OCI-LY1 (cell line): Measurements from ENCODE around the gene MLH3.

Experiments
- H2AFZ ChIP-seq: fragments of 200-600 bp; sonication (generic), shearing (Covaris generic); 2 replicates; pipeline ENCODE4 v1.6.0; 2014; ENCODE audit warnings: antibody characterized with exemption, mild to moderate bottlenecking, low read length
- H3F3A ChIP-seq: fragments of 200-600 bp; sonication (generic), shearing (Covaris generic); 2 replicates; pipeline ENCODE4 v1.6.0; 2014; ENCODE audit warnings: mild to moderate bottlenecking, antibody characterized with exemption, low read length, moderate library complexity; ENCODE audit not compliant: insufficient read depth
- H3K27ac ChIP-seq: fragments of 200-600 bp; sonication (generic); 2 replicates; pipeline ENCODE4 v1.5.1; 2014; ENCODE audit warnings: low read length, mixed run types, mild to moderate bottlenecking, low read depth; ENCODE audit not compliant: poor library complexity, severe bottlenecking
- H3K27me3 ChIP-seq: fragments of 200-600 bp; sonication (generic); 2 replicates; pipeline ENCODE4 v1.6.0; 2014; ENCODE audit warnings: antibody characterized with exemption, mild to moderate bottlenecking, low read length, moderate library complexity; ENCODE audit not compliant: insufficient read depth
- H3K36me3 ChIP-seq: fragments of 200-600 bp; sonication (generic); 2 replicates; pipeline ENCODE4 v1.6.1; 2014; ENCODE audit warnings: mild to moderate bottlenecking, antibody characterized with exemption, low read length, moderate library complexity, mixed read lengths; ENCODE audit not compliant: insufficient read depth
- H3K4me1 ChIP-seq: fragments of 200-600 bp; sonication (generic); 2 replicates; pipeline ENCODE4 v1.5.1; 2014; ENCODE audit warnings: mild to moderate bottlenecking, low read length, moderate library complexity; ENCODE audit not compliant: insufficient read depth, severe bottlenecking
- H3K4me2 ChIP-seq: fragments of 200-600 bp; sonication (generic), shearing (Covaris generic); 2 replicates; pipeline ENCODE4 v1.6.1; 2014; ENCODE audit warnings: low read length
- H3K4me3 ChIP-seq: fragments of 200-600 bp; sonication (generic); 2 replicates; pipeline ENCODE4 v1.5.1; 2014; ENCODE audit warnings: low read length, low read depth, mild to moderate bottlenecking, mixed read lengths; ENCODE audit not compliant: poor library complexity, severe bottlenecking
- H3K79me2 ChIP-seq: fragments of 200-600 bp; shearing (Covaris generic); 2 replicates; pipeline ENCODE4 v1.6.1; 2016; ENCODE audit warnings: mixed run types, low read length, mixed read lengths; ENCODE audit not compliant: insufficient read depth
- H3K9ac ChIP-seq: fragments of 200-600 bp; sonication (generic), shearing (Covaris generic); 2 replicates; pipeline ENCODE4 v1.6.1; 2014; ENCODE audit warnings: mild to moderate bottlenecking, low read length, mixed read lengths
- H3K9me2 ChIP-seq: fragments of 200-600 bp; sonication (generic), shearing (Covaris generic); 2 replicates; pipeline ENCODE4 v1.6.1; 2014; ENCODE audit warnings: low read depth, mild to moderate bottlenecking, low read length, mixed read lengths
- H3K9me3 ChIP-seq: fragments of 200-600 bp; shearing (Covaris generic); 2 replicates; pipeline ENCODE4 v1.6.1; 2014; ENCODE audit warnings: low read length, mixed read lengths
- H4K20me1 ChIP-seq: fragments of 200-600 bp; sonication (generic), shearing (Covaris generic); 2 replicates; pipeline ENCODE4 v1.6.0; 2016; ENCODE audit warnings: mild to moderate bottlenecking, low read length; ENCODE audit not compliant: insufficient read depth
- CTCF ChIP-seq: fragments of 200-600 bp; sonication (generic), shearing (Covaris generic); IDR thresholded peaks from 2 replicates; pipeline ENCODE4 v1.5.1; 2017; ENCODE audit warnings: mild to moderate bottlenecking, antibody characterized with exemption, low read length, moderate library complexity, mixed read lengths
- EZH2 ChIP-seq: fragments of 200-600 bp; sonication (generic), shearing (Covaris generic); IDR thresholded peaks from 2 replicates; pipeline ENCODE4 v1.8.0; 2017; ENCODE audit warnings: borderline replicate concordance, mixed run types, mild to moderate bottlenecking, antibody characterized with exemption, low read length, moderate library complexity, mixed read lengths

The MLH3 gene

GRCh38 chr14:74973003-74973653 is 78.1 kb downstream of the MLH3 start:
- no peaks in the 10 kb centered on the region for H3F3A ChIP-seq
- no peaks in the 10 kb centered on the region for H3K4me1 ChIP-seq
- no peak overlapping the region for H3K9ac ChIP-seq
- H2AFZ ChIP-seq, result no peak overlapping the region
- TF ChIP-seq EZH2 (no peak), CTCF (no peak)
- H3K9me2 ChIP-seq, result no peaks in the 10 kb centered on the region
- H3K27ac ChIP-seq, result no peak overlapping the region
- no peaks in the 10 kb centered on the region for H3K79me2 ChIP-seq
- no peak overlapping the region for H3K4me2 ChIP-seq
- H3K27me3 ChIP-seq, result no peaks in the 10 kb centered on the region
- no peaks in the 10 kb centered on the region for H3K36me3 ChIP-seq
- H3K4me3 ChIP-seq, result no peak overlapping the region
- no peaks in the 10 kb centered on the region for H4K20me1 ChIP-seq
- no peaks in the 10 kb centered on the region for H3K9me3 ChIP-seq

GRCh38 chr14:74968811-74969210 is 82.5 kb downstream of the MLH3 start:
- Histone ChIP-seq H3K4me3 (no peak overlapping the region), H3K79me2 (no peaks in the 10 kb centered on the region), H3K4me1 (peaks cover 1% of the 10 kb centered on the region), H2AFZ (no peak overlapping the region), H4K20me1 (no peaks in the 10 kb centered on the region), H3K27ac (no peak overlapping the region), H3K9me2 (no peaks in the 10 kb centered on the region), H3F3A (no peaks in the 10 kb centered on the region), H3K27me3 (no peaks in the 10 kb centered on the region), H3K36me3 (no peaks in the 10 kb centered on the region), H3K9ac (no peak overlapping the region), H3K4me2 (no peak overlapping the region), H3K9me3 (no peaks in the 10 kb centered on the region)
- TF ChIP-seq CTCF (no peak), EZH2 (no peak)

- Histone ChIP-seq H4K20me1 (no peaks in the 10 kb centered on the region), H3K27ac (no peak overlapping the region), H3K27me3 (no peaks in the 10 kb centered on the region), H3K9me2 (no peaks in the 10 kb centered on the region), H3K4me2 (no peak overlapping the region), H3K4me3 (no peak overlapping the region), H3K79me2 (no peaks in the 10 kb centered on the region), H3K9me3 (no peaks in the 10 kb centered on the region), H3K4me1 (peaks cover 22% of the 10 kb centered on the region), H2AFZ (no peak overlapping the region), H3F3A (no peaks in the 10 kb centered on the region), H3K36me3 (no peaks in the 10 kb centered on the region), H3K9ac (no peak overlapping the region)
- TF ChIP-seq CTCF (no peak), EZH2 (no peak)
Observed at GRCh38 chr14:74965486-74966153, 85.6 kb downstream of the MLH3 start.
